Measurements from ENCODE around the gene NUP160. TPM values are rescaled to one million over a fixed set of nuclear protein-coding genes. Genes with fewer than 3 reads are reported as not detected.
"Not testable (repeated sequence)": the region's sequence is repeated elsewhere in the genome, so short reads cannot be mapped to it uniquely, and the experiment has no call there.

NUP160 gene
- polyA plus RNA-seq, 4 donors = 55.3 to 84.6 (median 68.6) TPM

- DNase-seq (ENCODE audit: low read depth in 4 of 4, low spot score in 2 of 4) = no peak
These were observed 16.8 kb upstream of the NUP160 start for GRCh38 chr11:47864901-47865300.

- no peak for DNase-seq (ENCODE audit: low read depth in 4 of 4, low spot score in 2 of 4)
These were observed 15.8 kb upstream of the NUP160 start for GRCh38 chr11:47863898-47864430.

- DNase-seq (ENCODE audit: low read depth in 4 of 4, low spot score in 2 of 4) = no peak
These were observed 15.2 kb upstream of the NUP160 start for GRCh38 chr11:47863189-47863897.

- DNase-seq (ENCODE audit: low read depth in 4 of 4, low spot score in 2 of 4) = no peak
These were observed 13.6 kb upstream of the NUP160 start for GRCh38 chr11:47861728-47862127.

- DNase-seq (ENCODE audit: low read depth in 4 of 4, low spot score in 2 of 4) = no peak
These were observed 12.4 kb upstream of the NUP160 start for GRCh38 chr11:47860536-47860935.

- DNase-seq (ENCODE audit: low read depth in 4 of 4, low spot score in 2 of 4) = no peak
These were observed 9.9 kb upstream of the NUP160 start for GRCh38 chr11:47857892-47858543.

- no peak for DNase-seq (ENCODE audit: low read depth in 4 of 4, low spot score in 2 of 4)
These were observed 9.3 kb upstream of the NUP160 start for GRCh38 chr11:47857485-47857884.

GRCh38 chr11:47856186-47856585, 8.0 kb upstream of the NUP160 start:
- DNase-seq (ENCODE audit: low read depth in 4 of 4, low spot score in 2 of 4) = no peak

GRCh38 chr11:47854667-47855066, 6.5 kb upstream of the NUP160 start:
- DNase-seq (ENCODE audit: low read depth in 4 of 4, low spot score in 2 of 4) = no peak

- no peak for DNase-seq (ENCODE audit: low read depth in 4 of 4, low spot score in 2 of 4)
These were observed 3.9 kb upstream of the NUP160 start for GRCh38 chr11:47852053-47852452.

- DNase-seq (ENCODE audit: low read depth in 4 of 4, low spot score in 2 of 4) = no peak
These were observed 2.2 kb upstream of the NUP160 start for GRCh38 chr11:47850337-47850736.

- no peak for DNase-seq (ENCODE audit: low read depth in 4 of 4, low spot score in 2 of 4)
These were observed 578 bp upstream of the NUP160 start for GRCh38 chr11:47848700-47849155.

GRCh38 chr11:47847537-47847891, 636 bp downstream of the NUP160 start:
- DNase-seq (ENCODE audit: low read depth in 4 of 4, low spot score in 2 of 4) = no peak

- no peak for DNase-seq (ENCODE audit: low read depth in 4 of 4, low spot score in 2 of 4)
These were observed 1.2 kb downstream of the NUP160 start for GRCh38 chr11:47846998-47847397.

- DNase-seq (ENCODE audit: low read depth in 4 of 4, low spot score in 2 of 4) = no peak
These were observed 4.6 kb downstream of the NUP160 start for GRCh38 chr11:47843361-47844055.

GRCh38 chr11:47842749-47843148, 5.4 kb downstream of the NUP160 start:
- no peak for DNase-seq (ENCODE audit: low read depth in 4 of 4, low spot score in 2 of 4)

- no peak for DNase-seq (ENCODE audit: low read depth in 4 of 4, low spot score in 2 of 4)
These were observed 10.2 kb downstream of the NUP160 start for GRCh38 chr11:47837929-47838328.

GRCh38 chr11:47837292-47837691, 10.9 kb downstream of the NUP160 start:
- no peak for DNase-seq (ENCODE audit: low read depth in 4 of 4, low spot score in 2 of 4)

- DNase-seq (ENCODE audit: low read depth in 4 of 4, low spot score in 2 of 4) = not testable (repeated sequence)
These were observed 18.1 kb downstream of the NUP160 start for GRCh38 chr11:47830013-47830412.

GRCh38 chr11:47828284-47828683, 19.9 kb downstream of the NUP160 start:
- DNase-seq (ENCODE audit: low read depth in 4 of 4, low spot score in 2 of 4) = no peak

- not testable (repeated sequence) for DNase-seq (ENCODE audit: low read depth in 4 of 4, low spot score in 2 of 4)
These were observed 25.5 kb downstream of the NUP160 start for GRCh38 chr11:47822664-47823063.

All from left renal cortex interstitium (tissue), 4 donors.